ENCODE measurements around the gene AFF2.

DNA sequence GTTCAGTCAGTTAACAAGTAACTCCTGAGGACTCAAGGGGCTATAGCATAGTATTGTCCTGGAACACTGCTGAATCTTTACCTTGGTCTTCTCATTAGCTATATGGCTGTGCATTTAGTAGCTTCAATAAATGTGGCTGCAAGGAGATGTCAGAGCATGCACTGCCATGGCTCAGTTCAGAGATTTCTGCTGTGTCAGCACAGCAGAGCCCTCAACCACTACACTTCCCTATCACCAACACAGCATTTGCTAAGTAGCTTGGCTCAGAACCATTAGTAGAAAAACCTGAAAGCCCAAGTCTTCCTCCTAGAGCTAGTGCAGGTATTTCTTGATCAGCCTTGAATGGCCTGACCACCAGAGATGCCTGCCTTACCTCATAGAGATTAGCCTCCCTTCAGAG is 538.6 kb downstream of the AFF2 start:
- TF ChIP-seq, protein P1, sequence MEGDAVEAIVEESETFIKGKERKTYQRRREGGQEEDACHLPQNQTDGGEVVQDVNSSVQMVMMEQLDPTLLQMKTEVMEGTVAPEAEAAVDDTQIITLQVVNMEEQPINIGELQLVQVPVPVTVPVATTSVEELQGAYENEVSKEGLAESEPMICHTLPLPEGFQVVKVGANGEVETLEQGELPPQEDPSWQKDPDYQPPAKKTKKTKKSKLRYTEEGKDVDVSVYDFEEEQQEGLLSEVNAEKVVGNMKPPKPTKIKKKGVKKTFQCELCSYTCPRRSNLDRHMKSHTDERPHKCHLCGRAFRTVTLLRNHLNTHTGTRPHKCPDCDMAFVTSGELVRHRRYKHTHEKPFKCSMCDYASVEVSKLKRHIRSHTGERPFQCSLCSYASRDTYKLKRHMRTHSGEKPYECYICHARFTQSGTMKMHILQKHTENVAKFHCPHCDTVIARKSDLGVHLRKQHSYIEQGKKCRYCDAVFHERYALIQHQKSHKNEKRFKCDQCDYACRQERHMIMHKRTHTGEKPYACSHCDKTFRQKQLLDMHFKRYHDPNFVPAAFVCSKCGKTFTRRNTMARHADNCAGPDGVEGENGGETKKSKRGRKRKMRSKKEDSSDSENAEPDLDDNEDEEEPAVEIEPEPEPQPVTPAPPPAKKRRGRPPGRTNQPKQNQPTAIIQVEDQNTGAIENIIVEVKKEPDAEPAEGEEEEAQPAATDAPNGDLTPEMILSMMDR (IDR thresholded peaks at IDR 0.05), result no peak
- no peak for TF ChIP-seq POLR2A (IDR thresholded peaks at IDR 0.05)

All from uterus (tissue), 2 donors.